Right ventricle myocardium inferior (tissue), 1 donor: ENCODE data around the gene RIN3. TPM values are rescaled to one million over a fixed set of nuclear protein-coding genes. Genes with fewer than 3 reads are reported as not detected.

Experiments used
- ATAC-seq: fragments of 200-7000 bp; cut with Tn5 transposase; one replicate; pipeline ENCODE4 v1.9.1; 2020; ENCODE audit warnings: mild to moderate bottlenecking, moderate library complexity
- DNase-seq: peaks from one replicate; pipeline ENCODE4 v3.0.0; 2021; ENCODE audit errors: missing footprints
- intact Hi-C: fragments of 100-400 bp; cut with DNase I; formaldehyde crosslinking; loops from one replicate; pipeline ENCODE4 v1.11.0; 2022
- total RNA-seq: library from RNA; stranded (reverse); fragmentation: NEBNext Ultra II Directional; extraction: Animal tissue kit (Norgen Biotek cat#: 25700); gene quantifications from one replicate; pipeline ENCODE4 v1.2.1, GENCODE V29; 2021
- donor health status: DM: no; HTN: yes; CAD: no; lungs with severe emphysema.

The RIN3 gene
- total RNA-seq, 1 donor from 2014 or later = 13.0 TPM

DNA sequence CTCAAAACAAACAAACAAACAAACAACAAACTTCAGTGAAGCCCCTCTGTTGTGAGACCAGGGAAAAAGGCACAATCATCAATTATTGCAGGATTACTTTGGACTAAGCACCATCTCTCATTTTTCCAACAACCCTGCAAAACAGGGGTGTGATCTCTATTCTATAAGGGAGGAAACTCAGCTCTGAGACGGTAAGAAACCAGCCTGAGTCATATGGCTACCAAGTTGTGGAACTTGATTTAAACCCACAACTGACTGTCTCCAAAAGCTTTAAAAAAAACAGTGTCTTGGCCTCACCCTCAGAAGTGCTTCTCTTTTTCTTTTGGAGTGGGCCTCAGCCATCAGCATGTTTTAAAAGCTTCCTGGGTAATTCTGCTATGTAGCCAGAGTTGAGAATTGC, 49.8 kb downstream of the RIN3 start:
- DNase-seq = no peak

DNA sequence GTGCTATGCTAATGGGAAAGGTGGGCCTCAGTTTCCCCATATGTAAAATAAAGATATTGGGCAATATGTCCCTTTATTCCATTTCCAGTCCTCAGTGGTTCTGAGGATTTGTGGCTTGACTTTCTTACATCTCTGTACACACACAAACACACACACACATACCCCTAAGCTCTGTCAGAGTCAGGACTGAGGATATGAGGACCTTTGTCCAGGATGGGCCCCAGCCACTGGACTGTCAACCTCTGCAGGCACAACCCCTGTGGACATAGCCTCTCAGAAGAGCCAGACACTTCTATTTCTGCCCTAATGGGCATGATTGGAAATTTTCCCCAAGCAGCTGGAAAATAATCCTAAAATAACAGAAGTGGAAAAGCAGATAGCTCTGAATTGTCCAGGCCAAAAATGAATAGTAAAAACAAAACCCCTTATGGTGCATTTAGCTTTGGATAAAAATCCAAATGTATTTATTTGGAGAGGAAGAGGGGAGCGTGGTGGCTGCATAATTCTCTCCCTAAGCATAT, 50.2 kb downstream of the RIN3 start:
- ATAC-seq = no peak
- intact Hi-C loops = no loop called here
- no peak for DNase-seq

More for the DNA sequence above, 49.8 kb downstream of the RIN3 start:
- intact Hi-C loops = no loop called here
- ATAC-seq = peak; percentile 24

DNA sequence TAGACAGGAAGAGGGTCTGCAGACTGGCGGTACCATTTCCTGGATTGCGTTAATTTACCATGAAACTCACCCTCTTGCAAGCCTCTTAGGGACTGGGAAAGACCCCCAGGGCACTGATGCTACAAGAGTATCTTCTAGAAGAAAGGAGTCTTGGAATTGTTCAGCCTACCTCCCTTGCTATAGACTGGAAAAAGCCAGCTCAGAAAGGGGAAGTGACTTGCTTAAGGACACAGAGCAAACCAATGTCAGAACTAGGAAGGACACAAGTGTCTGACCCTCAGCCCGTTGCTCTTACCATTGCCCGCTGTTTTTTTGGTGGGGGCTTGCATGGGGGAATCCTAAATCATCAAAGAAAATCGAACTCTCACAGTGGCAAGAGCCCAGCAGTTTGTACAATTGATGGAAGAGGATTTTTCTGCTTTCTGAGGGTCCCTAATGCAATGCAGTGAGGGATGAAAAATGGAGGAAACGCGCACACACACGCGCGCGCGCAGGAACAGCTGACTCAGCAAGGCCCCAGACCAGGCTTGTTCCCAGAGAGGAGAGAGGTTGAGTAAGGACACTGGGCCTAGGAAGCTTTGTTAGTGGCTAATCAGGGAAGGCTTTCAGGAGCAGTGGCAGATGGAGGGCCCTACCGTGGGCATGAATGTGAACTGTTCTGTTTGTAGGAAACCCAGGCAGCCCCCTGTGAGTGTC, 50.9 kb downstream of the RIN3 start:
- intact Hi-C loops = no loop called here
- ATAC-seq (no peak), DNase-seq (no peak)

DNA sequence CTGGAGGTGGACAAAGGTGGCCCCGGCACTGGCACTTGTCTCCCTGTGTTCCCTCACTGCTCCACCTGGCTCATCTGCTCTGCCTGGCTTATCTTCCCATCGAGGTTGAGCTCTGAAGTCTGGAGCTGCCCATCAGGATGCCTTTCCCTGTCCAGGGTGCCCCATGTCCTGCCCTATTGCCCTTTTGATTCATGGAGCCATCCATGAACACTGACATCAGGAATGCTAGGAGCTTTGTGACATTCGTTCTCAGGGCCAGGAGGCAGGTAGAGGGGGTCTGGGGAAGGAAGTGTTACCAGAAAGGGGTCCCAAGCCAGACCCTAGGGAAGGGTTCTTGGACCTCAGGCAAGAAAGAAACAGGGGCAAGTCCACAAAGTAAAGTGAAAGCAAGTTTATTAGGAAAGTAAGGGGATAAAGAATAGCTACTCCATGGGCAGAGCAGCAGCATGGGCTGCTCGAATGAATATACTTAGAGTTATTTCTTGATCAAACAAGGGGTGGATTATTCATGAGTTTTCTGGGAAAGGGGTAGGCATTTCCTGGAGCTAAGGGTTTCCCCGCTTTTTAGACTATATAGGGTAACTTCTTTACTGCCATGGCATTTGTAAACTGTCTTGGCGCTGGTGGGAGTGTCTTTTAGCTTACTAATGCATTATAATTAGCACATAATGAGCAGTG, 51.6 kb downstream of the RIN3 start:
- no peak for DNase-seq
- intact Hi-C loops = no loop called here
- no peak for ATAC-seq

DNA sequence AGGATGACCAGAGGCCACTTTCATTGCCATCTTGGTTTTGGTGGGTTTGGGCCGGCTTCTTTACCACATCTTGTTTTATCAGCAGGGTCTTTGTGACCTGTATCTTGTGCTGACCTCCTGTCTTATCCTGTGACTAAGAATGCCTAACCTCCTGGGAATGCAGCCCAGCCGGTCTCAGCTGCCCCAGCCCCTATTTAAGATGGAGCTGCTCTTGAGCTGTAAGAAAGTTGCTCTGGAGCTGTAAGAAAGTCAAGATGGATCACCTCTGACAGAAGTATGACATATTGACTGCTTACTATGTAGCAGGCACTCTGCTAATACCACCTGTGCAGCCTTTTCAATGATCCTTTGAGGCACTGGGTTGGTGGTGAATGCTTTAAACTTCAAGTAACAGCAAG, 52.1 kb downstream of the RIN3 start:
- ATAC-seq (no peak), DNase-seq (no peak)
- intact Hi-C loops = no loop called here

DNA sequence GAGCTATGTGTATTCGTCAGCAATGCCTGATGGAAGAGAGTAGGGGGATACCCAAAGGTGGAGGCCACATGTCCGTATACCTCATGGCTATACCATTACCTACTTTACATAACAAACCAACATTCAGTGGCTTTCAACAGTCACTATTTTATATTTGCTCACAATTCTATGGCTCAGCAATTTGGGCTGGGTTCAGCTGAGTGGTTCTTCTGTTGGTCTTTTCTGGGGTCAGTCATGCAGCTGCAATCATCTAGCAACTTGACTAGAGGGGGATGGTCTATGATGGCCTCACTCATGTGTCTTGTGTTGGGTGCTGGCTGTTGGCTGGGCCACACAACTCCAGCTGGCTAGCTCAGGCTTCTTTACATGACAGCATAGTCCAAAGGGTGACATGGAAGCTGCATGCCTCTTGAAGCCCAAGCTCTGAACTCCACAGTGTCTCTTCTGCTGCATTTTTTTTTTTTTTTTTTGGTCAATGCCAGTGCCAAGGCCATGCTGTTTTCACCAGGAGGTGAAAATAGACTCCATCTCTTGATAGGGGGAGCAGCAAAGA, 53.7 kb downstream of the RIN3 start:
- intact Hi-C loops = no loop called here
- ATAC-seq (no peak), DNase-seq (no peak)

DNA sequence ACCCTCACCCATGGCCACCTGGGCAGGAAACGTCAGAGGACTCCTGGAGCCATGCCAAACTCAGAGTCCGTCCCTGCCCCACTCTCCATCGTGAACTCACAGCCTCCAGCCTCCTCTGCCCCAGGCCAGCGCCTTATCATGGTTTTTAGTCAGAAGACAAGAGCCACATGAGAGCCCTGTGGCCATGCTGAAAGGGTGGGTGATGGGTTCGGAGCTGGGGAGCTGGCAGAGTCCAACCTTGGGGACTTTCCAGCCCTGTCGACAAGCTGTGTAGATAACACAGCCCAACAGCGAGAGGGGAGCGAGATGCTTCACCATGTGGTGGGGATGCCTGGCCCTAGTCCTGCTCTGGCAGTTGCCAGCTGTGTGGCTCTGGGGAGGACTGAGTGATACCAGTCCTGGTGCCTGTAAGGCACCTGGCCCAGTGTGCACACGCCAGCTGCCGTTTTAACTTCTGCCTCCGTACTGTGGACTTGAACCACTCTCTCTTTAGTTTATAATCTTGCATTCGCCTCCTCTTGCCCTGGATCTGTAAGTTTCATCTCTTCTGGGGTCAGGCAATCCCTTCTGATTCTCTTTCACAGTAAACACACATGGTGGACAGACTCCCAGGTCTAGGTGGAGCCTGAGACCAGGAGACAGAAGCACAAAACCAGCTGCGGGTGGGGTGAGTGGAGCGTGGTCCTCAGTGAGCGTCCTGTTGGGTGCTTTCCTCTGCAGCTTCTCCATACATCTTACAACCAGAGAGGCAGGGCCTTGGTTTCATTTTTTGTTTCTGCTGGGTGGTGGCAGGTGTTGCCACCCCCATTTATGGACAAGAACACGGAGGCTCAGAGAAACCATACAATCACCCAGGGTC, 55.3 kb downstream of the RIN3 start:
- ATAC-seq (peak; percentile 91), DNase-seq (no peak)
- intact Hi-C loops = no loop called here

DNA sequence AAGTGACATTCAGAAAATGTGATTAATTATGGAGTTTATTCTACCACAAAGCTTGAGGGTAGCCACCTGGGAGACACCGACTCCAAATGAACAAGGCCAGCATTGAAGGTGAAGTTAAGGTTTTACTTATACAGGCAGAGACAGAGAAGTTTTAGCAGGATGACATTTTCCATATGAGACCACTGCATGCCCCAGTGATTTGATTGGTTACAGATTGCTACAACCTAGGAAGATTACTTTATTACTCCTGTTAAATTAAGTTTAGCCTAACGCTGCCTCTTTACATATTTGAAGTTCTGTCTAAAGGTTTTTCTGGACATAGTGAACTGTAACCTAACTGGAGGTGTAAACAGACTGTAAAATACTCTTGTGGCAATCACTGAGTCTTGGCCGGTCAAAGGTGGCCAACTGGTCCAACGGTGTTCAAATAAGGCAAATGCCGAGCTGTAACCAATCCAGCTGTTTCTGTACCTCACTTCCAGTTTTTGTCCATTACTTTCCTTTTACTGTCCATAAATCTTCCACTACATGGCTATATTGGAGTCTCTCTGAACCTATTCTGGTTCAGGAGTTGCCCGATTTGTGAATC, 57.2 kb downstream of the RIN3 start:
- DNase-seq = no peak
- ATAC-seq = no peak
- intact Hi-C loops = no loop called here

DNA sequence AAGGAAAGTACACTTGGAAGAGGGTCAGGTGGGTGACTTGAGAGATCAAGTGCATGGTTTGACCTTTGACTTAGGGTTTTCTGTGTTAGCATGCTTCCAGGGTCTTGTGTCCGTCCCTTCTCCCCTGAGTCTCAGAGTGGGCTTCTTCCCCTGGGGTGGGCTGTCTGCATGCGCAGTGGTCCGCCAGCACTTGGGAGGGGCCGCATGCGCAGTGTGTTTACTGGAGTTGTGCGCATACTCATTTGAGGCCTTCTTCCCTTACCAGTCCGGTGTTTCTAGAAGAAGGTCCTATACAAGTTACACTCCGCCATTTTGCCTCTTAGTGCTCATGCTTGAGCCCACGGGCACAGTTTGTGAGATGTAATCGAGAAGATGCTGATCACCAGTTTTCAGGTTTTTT, 58.5 kb downstream of the RIN3 start:
- DNase-seq (no peak), ATAC-seq (no peak)
- intact Hi-C loops = no loop called here

DNA sequence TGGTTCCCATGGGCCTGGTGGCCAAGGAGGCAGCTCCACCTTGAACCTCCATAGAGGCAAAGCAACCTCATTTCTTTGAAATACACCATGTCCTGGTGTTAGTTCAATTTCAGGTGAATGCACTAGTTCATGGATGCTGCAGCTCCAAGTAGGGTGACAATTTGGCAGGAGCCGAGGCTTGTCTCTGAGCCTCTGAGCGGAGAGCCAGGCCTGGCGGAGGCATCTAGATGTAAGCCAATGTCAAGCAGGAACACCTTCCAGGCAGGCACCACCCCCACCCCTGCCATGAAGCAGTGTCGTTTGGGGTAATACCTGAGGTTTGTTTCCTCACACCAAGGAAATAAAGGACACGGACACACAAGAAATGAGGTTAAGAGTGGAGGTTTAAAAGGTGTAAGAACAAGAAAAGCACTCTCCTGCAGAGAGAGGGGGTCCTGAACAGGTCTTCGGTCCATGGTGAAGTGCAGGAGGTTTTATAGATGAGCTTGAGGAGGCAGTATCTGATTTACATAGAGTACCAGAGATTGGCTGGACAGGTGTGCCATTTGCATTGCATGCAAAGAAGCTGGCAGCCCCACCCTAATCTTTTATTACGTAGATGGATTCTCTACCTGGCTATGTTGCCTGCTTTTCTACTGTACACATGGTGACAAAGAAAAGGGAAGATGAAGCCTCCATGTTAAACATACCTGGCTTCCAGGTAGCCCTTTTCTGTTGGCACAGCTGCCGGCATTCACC, 60.3 kb downstream of the RIN3 start:
- intact Hi-C loops = no loop called here
- DNase-seq = no peak
- ATAC-seq = no peak

DNA sequence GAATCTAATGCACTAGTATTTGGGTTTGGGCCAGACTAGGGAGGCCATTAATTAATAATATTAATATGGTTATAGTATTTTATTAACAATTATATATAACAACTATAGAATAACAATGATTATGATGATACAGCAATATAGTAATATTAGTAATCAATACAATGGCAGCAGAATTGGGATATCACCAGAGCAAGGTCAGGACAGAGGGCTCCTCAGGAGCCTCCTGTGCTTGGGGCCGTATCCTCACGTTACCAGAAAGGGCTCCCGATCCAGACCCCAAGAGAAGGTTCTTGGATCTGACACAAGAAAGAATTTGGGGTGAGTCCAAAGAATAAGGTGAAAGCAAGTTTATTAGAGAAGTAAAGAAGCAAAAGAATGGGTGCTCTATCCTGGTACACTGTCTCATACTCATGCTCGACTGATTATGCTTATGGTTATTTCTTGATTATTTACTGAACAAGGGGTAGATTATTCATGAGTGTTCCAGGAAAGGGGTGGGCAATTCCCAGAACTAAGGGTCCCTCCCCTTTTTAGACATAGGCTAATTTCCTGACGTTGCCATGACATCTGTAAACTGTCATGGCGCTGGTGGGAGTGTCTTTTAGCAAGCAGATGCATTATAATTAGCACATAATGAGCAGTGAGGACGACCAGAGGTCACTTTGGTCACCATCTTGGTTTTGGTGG, 61.6 kb downstream of the RIN3 start:
- no peak for ATAC-seq
- no peak for DNase-seq
- intact Hi-C loops = no loop called here

DNA sequence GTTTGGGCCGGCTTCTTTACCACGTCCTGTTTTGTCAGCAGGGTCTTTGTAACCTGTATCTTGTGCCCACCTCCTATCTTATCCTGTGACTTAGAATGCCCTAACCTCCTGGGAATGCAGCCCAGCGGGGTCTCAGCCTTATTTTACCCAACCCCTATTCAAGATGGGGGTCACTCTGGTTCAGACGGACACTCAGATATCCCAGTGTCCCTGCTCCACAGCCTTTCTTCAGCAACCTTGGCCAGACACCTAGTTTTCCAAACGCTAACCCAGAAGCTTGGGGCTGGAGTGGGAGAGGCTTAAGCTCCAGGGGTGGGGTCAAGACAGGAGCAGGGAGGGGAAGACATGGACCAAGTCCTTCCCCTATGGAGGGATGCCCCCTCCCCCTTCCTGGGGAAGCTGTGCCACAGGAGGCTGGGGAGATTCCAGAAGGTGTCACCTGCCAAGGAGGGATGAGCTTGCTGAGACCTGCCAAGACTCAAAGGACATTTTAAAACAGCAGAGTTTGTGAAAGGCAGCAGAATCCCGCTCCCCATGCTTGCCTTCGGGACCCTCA, 62.2 kb downstream of the RIN3 start:
- no peak for DNase-seq
- no peak for ATAC-seq
- intact Hi-C loops = no loop called here

DNA sequence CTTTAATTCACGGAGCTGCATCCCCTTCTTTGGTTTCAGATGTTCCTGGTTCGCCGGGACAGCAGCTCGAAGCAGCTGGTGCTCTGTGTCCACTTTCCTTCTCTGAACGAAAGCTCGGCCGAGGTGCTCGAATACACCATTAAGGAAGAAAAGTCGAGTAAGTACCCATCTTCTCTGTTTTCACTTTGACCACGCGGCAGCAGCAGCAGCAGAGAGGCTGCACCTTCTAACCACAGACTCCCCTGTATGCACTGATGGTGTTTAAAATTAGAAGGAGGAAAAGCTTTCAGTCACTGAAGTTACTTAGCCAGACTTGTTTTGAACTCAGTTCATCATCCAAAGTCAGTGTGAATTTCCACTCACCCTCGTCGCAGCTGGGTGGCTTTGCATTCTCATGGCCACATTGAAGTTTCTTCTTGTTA, 63.8 kb downstream of the RIN3 start:
- intact Hi-C loops = no loop called here
- ATAC-seq (no peak), DNase-seq (no peak)

DNA sequence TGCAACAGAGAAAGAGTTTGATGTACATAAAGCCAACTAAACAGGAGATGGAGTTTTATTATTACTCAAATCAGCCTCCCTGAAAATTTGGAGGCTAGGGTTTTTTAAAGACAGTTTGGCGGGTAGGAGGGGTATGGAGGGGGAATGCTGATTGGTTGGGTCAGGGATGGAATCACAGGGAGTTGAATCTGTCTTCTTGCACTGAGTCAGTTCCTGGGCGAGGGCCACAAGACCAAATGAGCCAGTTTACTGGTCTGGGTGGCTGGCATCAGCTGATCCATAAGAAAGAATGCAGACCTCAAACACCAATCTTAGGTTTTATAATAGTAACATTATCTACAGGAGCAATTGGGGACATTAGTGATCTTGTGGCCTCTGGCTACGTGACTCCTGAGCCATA, 64.9 kb downstream of the RIN3 start:
- DNase-seq = no peak
- no peak for ATAC-seq
- intact Hi-C loops = no loop called here

DNA sequence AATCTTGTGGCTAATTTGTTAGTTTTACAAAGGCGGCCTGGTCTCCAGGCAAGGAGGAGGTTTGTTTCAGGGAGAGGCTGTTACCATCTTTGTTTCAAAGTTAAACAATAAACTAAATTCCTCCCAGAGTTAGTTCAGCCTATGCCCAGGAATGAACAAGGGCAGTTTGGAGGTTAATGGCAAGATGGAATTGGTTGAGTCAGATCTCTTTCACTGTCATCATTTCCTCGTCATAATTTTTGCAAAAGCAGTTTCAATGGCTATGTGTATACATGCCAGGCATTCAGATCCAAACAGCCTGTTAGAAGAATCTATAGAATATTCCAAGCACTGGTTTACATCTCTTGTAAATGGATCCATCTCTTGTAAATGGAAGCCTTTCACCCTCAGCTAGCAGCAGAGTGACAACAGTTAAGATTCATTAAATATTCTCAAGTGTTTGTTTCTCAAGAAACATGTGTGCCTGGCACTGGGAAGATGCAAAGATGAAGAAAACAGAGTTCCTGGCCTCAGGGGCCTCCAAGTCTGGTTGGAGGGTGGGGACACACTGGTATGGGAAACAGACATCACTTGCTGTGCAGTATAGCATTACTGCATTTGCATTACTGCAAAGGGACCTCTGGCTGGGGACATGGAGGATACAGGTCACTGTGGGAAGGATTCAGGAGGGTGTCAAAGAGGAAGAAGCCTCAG, 65.8 kb downstream of the RIN3 start:
- DNase-seq = no peak
- intact Hi-C loops = no loop called here
- ATAC-seq = no peak

DNA sequence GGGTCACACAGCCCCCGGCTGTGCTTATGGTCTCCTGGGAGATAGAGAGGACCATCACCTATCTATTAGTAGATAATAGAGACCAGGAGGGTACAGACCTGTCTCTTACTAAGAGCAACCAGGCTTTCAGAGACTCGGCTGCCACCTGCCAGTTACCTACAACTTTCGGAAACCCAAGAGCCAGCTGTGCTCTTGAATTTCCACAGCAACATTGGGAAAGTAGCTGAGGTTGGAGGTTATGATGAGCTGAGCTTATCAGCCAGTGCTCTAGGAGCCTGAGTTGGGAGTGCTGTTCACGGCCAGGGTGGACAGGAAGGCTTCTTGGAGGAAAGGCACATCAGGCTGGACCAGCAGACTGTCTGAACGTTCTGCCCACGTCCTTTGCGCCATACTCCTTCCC, 67.6 kb downstream of the RIN3 start:
- no peak for DNase-seq
- intact Hi-C loops = no loop called here
- no peak for ATAC-seq

DNA sequence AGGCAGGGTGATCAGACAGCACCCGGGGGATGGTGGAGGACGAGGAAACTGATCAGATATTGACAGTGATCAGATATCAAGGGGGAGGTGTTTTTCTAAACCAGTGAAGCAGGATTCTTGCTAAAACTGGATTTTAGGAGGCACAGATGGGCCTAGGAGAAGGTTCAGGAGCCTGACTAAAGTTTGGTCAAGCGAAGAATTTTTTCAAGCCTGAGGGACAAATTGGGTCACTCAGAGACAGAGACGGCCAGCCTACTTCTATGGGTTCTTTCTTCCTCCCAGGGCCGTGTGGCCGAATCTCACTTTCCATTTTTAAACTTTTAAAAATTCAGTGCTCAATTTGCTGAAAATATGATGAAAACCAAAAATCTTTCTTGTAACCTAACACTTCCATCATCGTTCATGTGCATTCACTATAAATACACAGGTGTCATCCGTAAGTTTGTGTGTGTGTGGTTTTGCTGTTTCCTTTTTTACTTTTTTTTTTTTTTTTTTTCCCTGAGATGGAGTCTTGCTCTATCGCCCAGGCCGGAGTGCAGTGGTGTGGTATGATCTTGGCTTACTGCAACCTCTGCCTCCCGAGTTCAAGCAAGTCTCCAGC, 68.5 kb downstream of the RIN3 start:
- ATAC-seq = no peak
- intact Hi-C loops = no loop called here
- no peak for DNase-seq
